SK-N-SH (cell line): Measurements from ENCODE around the gene SLC66A3. TPM values are rescaled to one million over a fixed set of nuclear protein-coding genes. Genes with fewer than 3 reads are reported as not detected.

Experiments
- CTCF ChIA-PET: fragments of 300-600, 350-600 bp; formaldehyde crosslinking; extraction: SDS; loops from one replicate; lab custom pipeline; 2021; lab: Yijun Ruan, JAX
- POLR2A ChIA-PET: fragments of 350-600 bp; sonication (Branson Sonifier 250); formaldehyde crosslinking; extraction: SDS; loops from one replicate; lab custom pipeline; 2020; ENCODE audit warnings: antibody characterized with exemption, inconsistent platforms; lab: Yijun Ruan, JAX
- DNase-seq: peaks from one replicate; pipeline ENCODE4 v3.0.0; 2012
- H2AFZ ChIP-seq: fragments of 200-600 bp; sonication (generic); 2 replicates; pipeline ENCODE4 v1.8.1; 2016; ENCODE audit warnings: antibody characterized with exemption, mild to moderate bottlenecking, low read depth
- H3F3A ChIP-seq: fragments of 200-600 bp; sonication (generic); replicated peaks from 2 replicates; pipeline ENCODE3; 2016; ENCODE audit warnings: antibody characterized with exemption, mild to moderate bottlenecking; ENCODE audit not compliant: insufficient read depth
- H3K27ac ChIP-seq, 2 experiments: fragments of 200-500 bp in 1 of 2; fragments of 200-600 bp in 1 of 2; sonication (Bioruptor generic) in 1 of 2; sonication (generic), shearing (Covaris generic) in 1 of 2; 2 replicates each; pipeline versions ENCODE4 v1.5.1 to v1.6.1; 2014 to 2016; ENCODE audit warnings: low read depth in 2 of 2, inconsistent platforms in 1 of 2, low read length in 1 of 2, mild to moderate bottlenecking in 1 of 2, mixed read lengths in 1 of 2
- H3K27me3 ChIP-seq: fragments of 200-600 bp; sonication (generic), shearing (Covaris generic); 2 replicates; pipeline ENCODE4 v1.6.1; 2016; ENCODE audit warnings: mixed run types; ENCODE audit not compliant: insufficient read depth
- H3K36me3 ChIP-seq, 2 experiments: fragments of 200-500 bp in 1 of 2; fragments of 200-600 bp in 1 of 2; sonication (Bioruptor generic) in 1 of 2; sonication (generic) in 1 of 2; replicated peaks in 1 of 2; 2 replicates each; pipeline versions ENCODE3 to v1.5.1; 2014 to 2016; ENCODE audit warnings: low read length in 1 of 2, mild to moderate bottlenecking in 1 of 2; ENCODE audit not compliant: insufficient read depth in 2 of 2, control insufficient read depth in 1 of 2
- H3K4me1 ChIP-seq, 2 experiments: fragments of 200-500 bp in 1 of 2; fragments of 200-600 bp in 1 of 2; sonication (Bioruptor generic) in 1 of 2; sonication (generic), shearing (Covaris generic) in 1 of 2; 2 replicates each; pipeline versions ENCODE4 v1.5.1 to v1.6.1; 2014 to 2016; ENCODE audit warnings: low read depth in 1 of 2, low read length in 1 of 2, mixed run types in 1 of 2; ENCODE audit not compliant: insufficient read depth in 2 of 2, control insufficient read depth in 1 of 2
- H3K4me2 ChIP-seq: fragments of 200-600 bp; sonication (generic), shearing (Covaris generic); 2 replicates; pipeline ENCODE4 v1.6.1; 2017; ENCODE audit warnings: mixed run types
- H3K4me3 ChIP-seq, 2 experiments: fragments of 200-500 bp in 1 of 2; fragments of 200-600 bp in 1 of 2; sonication (Bioruptor generic) in 1 of 2; sonication (generic), shearing (Covaris generic) in 1 of 2; 2 replicates each; pipeline versions ENCODE4 v1.5.1 to v1.8.1; 2014 to 2016; ENCODE audit warnings: low read depth in 2 of 2, inconsistent platforms in 1 of 2, low read length in 1 of 2, mild to moderate bottlenecking in 1 of 2, mixed read lengths in 1 of 2, moderate library complexity in 1 of 2
- H3K79me2 ChIP-seq: fragments of 200-600 bp; sonication (generic); 2 replicates; pipeline ENCODE4 v1.8.1; 2017; ENCODE audit warnings: mild to moderate bottlenecking; ENCODE audit not compliant: insufficient read depth
- H3K9ac ChIP-seq: fragments of 200-600 bp; sonication (generic); 2 replicates; pipeline ENCODE4 v1.6.1; 2017; ENCODE audit warnings: mixed run types
- H3K9me2 ChIP-seq: fragments of 200-600 bp; sonication (generic); 2 replicates; pipeline ENCODE4 v1.6.1; 2017; ENCODE audit warnings: mixed run types
- H3K9me3 ChIP-seq: fragments of 200-600 bp; sonication (generic); 2 replicates; pipeline ENCODE4 v1.6.1; 2017; ENCODE audit warnings: mixed run types, mild to moderate bottlenecking, moderate library complexity
- H4K20me1 ChIP-seq: fragments of 200-600 bp; sonication (generic); 2 replicates; pipeline ENCODE4 v1.6.1; 2017; ENCODE audit warnings: mild to moderate bottlenecking, mixed run types; ENCODE audit not compliant: insufficient read depth
- ELF1 ChIP-seq: IDR thresholded peaks from 2 replicates; pipeline ENCODE4 v1.4.0; 2012
- EZH2phosphoT487 ChIP-seq: fragments of 200-600 bp; sonication (generic); IDR thresholded peaks from 2 replicates; pipeline ENCODE4 v1.6.1; 2017; ENCODE audit warnings: low read depth, mixed run types, mild to moderate bottlenecking, antibody characterized with exemption, moderate library complexity, borderline replicate concordance
- GATA2 ChIP-seq: sonication (generic); formaldehyde crosslinking; IDR thresholded peaks from 2 replicates; pipeline ENCODE4 v1.5.0; 2020; ENCODE audit warnings: mild to moderate bottlenecking, missing genetic modification reagents
- JUND ChIP-seq: IDR thresholded peaks from 2 replicates; pipeline ENCODE4 v1.4.0; 2012
- MXI1 ChIP-seq: IDR thresholded peaks from 2 replicates; pipeline ENCODE4 v1.6.1; 2012; ENCODE audit warnings: mild to moderate bottlenecking, low read depth, low read length, improper control_type of control experiment
- NFIC ChIP-seq: IDR thresholded peaks from 2 replicates; pipeline ENCODE4 v1.4.0; 2012; ENCODE audit warnings: borderline replicate concordance
- RAD21 ChIP-seq: IDR thresholded peaks from 2 replicates; pipeline ENCODE4 v1.6.1; 2012; ENCODE audit warnings: mild to moderate bottlenecking, low read length
- SIN3A ChIP-seq: IDR thresholded peaks from 2 replicates; pipeline ENCODE4 v1.6.1; 2012; ENCODE audit warnings: low read depth, mild to moderate bottlenecking, low read length, moderate library complexity, borderline replicate concordance
- SMC3 ChIP-seq: IDR thresholded peaks from 2 replicates; pipeline ENCODE4 v1.6.1; 2012; ENCODE audit warnings: low read depth, low read length, improper control_type of control experiment
- TAF1 ChIP-seq: IDR thresholded peaks from 2 replicates; pipeline ENCODE4 v1.6.1; 2012; ENCODE audit warnings: low read depth, mild to moderate bottlenecking, low read length, moderate library complexity, borderline replicate concordance
- TCF12 ChIP-seq: IDR thresholded peaks from 2 replicates; pipeline ENCODE4 v1.4.0; 2012
- YY1 ChIP-seq: IDR thresholded peaks from 2 replicates; pipeline ENCODE4 v1.4.0; 2012; ENCODE audit warnings: low read depth, mild to moderate bottlenecking
- WGBS: methylation state at CpG from one replicate; pipeline ENCODE4 v1.1.6; 2017; ENCODE audit warnings: low lambda C conversion rate; 5-methylcytosine and 5-hydroxymethylcytosine counted together
- polyA plus RNA-seq, 3 experiments: library from polyadenylated mRNA; depleted of rRNA; stranded (reverse); fragments of >200 nt; gene quantifications; 2 replicates each; pipeline ENCODE4 v1.2.3, GENCODE V29; 2012
- TF ChIP-seq, protein P1 (sequence below): IDR thresholded peaks from 2 replicates; pipeline ENCODE4 v1.4.0; 2012; ENCODE audit warnings: low read depth
- TF ChIP-seq, protein P2 (sequence below): IDR thresholded peaks from 2 replicates; pipeline ENCODE4 v1.4.0; 2012; ENCODE audit warnings: low read depth, borderline replicate concordance
- TF ChIP-seq, protein P3 (sequence below): IDR thresholded peaks from 2 replicates; pipeline ENCODE4 v1.6.1; 2012; ENCODE audit warnings: mild to moderate bottlenecking, low read depth, low read length, moderate library complexity
- TF ChIP-seq, protein P4 (sequence below): IDR thresholded peaks from 2 replicates; pipeline ENCODE4; 2012
- TF ChIP-seq, protein P5 (sequence below): fragments of 150-350 bp; IDR thresholded peaks from 2 replicates; pipeline ENCODE4 v1.6.1; 2016; ENCODE audit warnings: mild to moderate bottlenecking, low read depth, low read length

Gene SLC66A3
- polyA plus RNA-seq, 1 of the 3 experiments (the other 2 are of a cell fraction): 49.0 TPM

DNA sequence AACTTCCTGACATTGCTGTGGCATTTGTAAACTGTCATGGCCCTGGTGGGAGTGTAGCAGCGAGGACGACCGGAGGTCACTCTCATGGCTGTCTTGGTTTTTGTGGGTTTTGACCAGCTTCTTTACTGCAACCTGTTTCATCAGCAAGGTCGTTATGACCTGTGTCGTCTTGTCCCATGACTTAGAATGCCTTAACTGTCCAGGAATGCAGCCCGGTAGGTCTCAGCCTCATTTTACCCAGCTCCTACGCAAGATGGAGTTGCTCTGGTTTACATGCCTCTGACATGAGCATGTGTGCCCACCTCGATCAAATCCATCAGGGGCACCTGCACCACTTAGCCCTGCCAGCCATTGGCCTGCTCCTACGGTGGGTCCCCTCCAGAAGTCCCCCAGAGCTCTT is 32.9 kb upstream of the SLC66A3 start:
- 68% methylated on average over 9 of the region's 9 CpGs for WGBS
- ChIA-PET POLR2A (no interaction called here), CTCF (interaction anchor here (0.7 to 20.8 kb wide), 7 partner anchors 11 to 302 kb away, joined by 3 to 666 read pairs (median 21); partner anchors contain the start of gene KCNF1)

More for the DNA sequence above, 32.9 kb upstream of the SLC66A3 start:
- Histone ChIP-seq H3K4me3 (no peak overlapping the region), H4K20me1 (no peaks in the 10 kb centered on the region), H3K27ac (no peak overlapping the region), H3K9me3 (no peaks in the 10 kb centered on the region), H2AFZ (no peak overlapping the region), H3K36me3 (no peaks in the 10 kb centered on the region), H3K4me1 (no peaks in the 10 kb centered on the region; a peak in 1 of 4 replicates), H3F3A (no peaks in the 10 kb centered on the region), H3K4me2 (no peak overlapping the region), H3K9ac (no peak overlapping the region), H3K79me2 (no peaks in the 10 kb centered on the region), H3K9me2 (no peaks in the 10 kb centered on the region), H3K27me3 (no peaks in the 10 kb centered on the region)
- TF ChIP-seq, protein P1, sequence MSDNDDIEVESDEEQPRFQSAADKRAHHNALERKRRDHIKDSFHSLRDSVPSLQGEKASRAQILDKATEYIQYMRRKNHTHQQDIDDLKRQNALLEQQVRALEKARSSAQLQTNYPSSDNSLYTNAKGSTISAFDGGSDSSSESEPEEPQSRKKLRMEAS: no peak
- TF ChIP-seq, protein P2, sequence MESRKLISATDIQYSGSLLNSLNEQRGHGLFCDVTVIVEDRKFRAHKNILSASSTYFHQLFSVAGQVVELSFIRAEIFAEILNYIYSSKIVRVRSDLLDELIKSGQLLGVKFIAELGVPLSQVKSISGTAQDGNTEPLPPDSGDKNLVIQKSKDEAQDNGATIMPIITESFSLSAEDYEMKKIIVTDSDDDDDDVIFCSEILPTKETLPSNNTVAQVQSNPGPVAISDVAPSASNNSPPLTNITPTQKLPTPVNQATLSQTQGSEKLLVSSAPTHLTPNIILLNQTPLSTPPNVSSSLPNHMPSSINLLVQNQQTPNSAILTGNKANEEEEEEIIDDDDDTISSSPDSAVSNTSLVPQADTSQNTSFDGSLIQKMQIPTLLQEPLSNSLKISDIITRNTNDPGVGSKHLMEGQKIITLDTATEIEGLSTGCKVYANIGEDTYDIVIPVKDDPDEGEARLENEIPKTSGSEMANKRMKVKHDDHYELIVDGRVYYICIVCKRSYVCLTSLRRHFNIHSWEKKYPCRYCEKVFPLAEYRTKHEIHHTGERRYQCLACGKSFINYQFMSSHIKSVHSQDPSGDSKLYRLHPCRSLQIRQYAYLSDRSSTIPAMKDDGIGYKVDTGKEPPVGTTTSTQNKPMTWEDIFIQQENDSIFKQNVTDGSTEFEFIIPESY: no peak
- TF ChIP-seq YY1: no peak
- no peak for TF ChIP-seq ELF1
- TF ChIP-seq TAF1: no peak
- TF ChIP-seq, protein P3, sequence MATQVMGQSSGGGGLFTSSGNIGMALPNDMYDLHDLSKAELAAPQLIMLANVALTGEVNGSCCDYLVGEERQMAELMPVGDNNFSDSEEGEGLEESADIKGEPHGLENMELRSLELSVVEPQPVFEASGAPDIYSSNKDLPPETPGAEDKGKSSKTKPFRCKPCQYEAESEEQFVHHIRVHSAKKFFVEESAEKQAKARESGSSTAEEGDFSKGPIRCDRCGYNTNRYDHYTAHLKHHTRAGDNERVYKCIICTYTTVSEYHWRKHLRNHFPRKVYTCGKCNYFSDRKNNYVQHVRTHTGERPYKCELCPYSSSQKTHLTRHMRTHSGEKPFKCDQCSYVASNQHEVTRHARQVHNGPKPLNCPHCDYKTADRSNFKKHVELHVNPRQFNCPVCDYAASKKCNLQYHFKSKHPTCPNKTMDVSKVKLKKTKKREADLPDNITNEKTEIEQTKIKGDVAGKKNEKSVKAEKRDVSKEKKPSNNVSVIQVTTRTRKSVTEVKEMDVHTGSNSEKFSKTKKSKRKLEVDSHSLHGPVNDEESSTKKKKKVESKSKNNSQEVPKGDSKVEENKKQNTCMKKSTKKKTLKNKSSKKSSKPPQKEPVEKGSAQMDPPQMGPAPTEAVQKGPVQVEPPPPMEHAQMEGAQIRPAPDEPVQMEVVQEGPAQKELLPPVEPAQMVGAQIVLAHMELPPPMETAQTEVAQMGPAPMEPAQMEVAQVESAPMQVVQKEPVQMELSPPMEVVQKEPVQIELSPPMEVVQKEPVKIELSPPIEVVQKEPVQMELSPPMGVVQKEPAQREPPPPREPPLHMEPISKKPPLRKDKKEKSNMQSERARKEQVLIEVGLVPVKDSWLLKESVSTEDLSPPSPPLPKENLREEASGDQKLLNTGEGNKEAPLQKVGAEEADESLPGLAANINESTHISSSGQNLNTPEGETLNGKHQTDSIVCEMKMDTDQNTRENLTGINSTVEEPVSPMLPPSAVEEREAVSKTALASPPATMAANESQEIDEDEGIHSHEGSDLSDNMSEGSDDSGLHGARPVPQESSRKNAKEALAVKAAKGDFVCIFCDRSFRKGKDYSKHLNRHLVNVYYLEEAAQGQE: no peak
- TF ChIP-seq, protein P4, sequence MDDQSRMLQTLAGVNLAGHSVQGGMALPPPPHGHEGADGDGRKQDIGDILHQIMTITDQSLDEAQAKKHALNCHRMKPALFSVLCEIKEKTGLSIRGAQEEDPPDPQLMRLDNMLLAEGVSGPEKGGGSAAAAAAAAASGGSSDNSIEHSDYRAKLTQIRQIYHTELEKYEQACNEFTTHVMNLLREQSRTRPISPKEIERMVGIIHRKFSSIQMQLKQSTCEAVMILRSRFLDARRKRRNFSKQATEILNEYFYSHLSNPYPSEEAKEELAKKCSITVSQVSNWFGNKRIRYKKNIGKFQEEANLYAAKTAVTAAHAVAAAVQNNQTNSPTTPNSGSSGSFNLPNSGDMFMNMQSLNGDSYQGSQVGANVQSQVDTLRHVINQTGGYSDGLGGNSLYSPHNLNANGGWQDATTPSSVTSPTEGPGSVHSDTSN: no peak
- no peak for TF ChIP-seq JUND
- TF ChIP-seq MXI1: no peak
- TF ChIP-seq, protein P5, sequence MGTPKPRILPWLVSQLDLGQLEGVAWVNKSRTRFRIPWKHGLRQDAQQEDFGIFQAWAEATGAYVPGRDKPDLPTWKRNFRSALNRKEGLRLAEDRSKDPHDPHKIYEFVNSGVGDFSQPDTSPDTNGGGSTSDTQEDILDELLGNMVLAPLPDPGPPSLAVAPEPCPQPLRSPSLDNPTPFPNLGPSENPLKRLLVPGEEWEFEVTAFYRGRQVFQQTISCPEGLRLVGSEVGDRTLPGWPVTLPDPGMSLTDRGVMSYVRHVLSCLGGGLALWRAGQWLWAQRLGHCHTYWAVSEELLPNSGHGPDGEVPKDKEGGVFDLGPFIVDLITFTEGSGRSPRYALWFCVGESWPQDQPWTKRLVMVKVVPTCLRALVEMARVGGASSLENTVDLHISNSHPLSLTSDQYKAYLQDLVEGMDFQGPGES: no peak
- no peak for TF ChIP-seq GATA2 (CRISPR knock-in tag)
- no peak for TF ChIP-seq NFIC
- no peak for TF ChIP-seq TCF12
- no peak for TF ChIP-seq SMC3
- TF ChIP-seq RAD21: no peak
- TF ChIP-seq SIN3A: no peak
- no peak for TF ChIP-seq EZH2phosphoT487
- no peak for DNase-seq
